Measurements from ENCODE around the gene MAN1C1. TPM values are rescaled to one million over a fixed set of nuclear protein-coding genes. Genes with fewer than 3 reads are reported as not detected.

Gene MAN1C1
- total RNA-seq, 1 experiment from 2014 or later, result 1.2 TPM

GRCh38 chr1:25690396-25690956, 73.9 kb downstream of the MAN1C1 start:
- no peaks in the 10 kb centered on the region for H3K9me2 ChIP-seq (ENCODE audit: insufficient read depth)
- H4K20me1 ChIP-seq (ENCODE audit: insufficient read depth), result no peaks in the 10 kb centered on the region
- TF ChIP-seq ELF1 (IDR thresholded peaks at IDR 0.05; ENCODE audit: borderline replicate concordance, low read depth) (no peak), ZNF274 (IDR thresholded peaks at IDR 0.05; ENCODE audit: low read depth, low read length) (no peak), POLR2AphosphoS5 (IDR thresholded peaks at IDR 0.05; ENCODE audit: low read depth, low read length) (no peak), ZFX (IDR thresholded peaks at IDR 0.05) (no peak), EZH2phosphoT487 (IDR thresholded peaks at IDR 0.05; ENCODE audit: borderline replicate concordance) (no peak), FOSL1 (IDR thresholded peaks at IDR 0.05; ENCODE audit: low read depth) (no peak), RAD21 (IDR thresholded peaks at IDR 0.05; ENCODE audit: low read depth) (no peak), CBX3 (IDR thresholded peaks at IDR 0.05; ENCODE audit: low read depth) (no peak), ZBTB33 (IDR thresholded peaks at IDR 0.05; ENCODE audit: extremely low read depth, insufficient replicate concordance, low read length) (no peak)
- TF ChIP-seq, protein P1, sequence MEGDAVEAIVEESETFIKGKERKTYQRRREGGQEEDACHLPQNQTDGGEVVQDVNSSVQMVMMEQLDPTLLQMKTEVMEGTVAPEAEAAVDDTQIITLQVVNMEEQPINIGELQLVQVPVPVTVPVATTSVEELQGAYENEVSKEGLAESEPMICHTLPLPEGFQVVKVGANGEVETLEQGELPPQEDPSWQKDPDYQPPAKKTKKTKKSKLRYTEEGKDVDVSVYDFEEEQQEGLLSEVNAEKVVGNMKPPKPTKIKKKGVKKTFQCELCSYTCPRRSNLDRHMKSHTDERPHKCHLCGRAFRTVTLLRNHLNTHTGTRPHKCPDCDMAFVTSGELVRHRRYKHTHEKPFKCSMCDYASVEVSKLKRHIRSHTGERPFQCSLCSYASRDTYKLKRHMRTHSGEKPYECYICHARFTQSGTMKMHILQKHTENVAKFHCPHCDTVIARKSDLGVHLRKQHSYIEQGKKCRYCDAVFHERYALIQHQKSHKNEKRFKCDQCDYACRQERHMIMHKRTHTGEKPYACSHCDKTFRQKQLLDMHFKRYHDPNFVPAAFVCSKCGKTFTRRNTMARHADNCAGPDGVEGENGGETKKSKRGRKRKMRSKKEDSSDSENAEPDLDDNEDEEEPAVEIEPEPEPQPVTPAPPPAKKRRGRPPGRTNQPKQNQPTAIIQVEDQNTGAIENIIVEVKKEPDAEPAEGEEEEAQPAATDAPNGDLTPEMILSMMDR (IDR thresholded peaks at IDR 0.05 in 2 of 3, conservative IDR thresholded peaks at IDR 0.05 in 1 of 3; ENCODE audit: borderline replicate concordance in 1 of 3, insufficient read depth in 1 of 3, low read depth in 2 of 3, low read length in 2 of 3), result no peak
- H3K27me3 ChIP-seq (ENCODE audit: insufficient read depth, low read length), result no peaks in the 10 kb centered on the region
- H2AFZ ChIP-seq (ENCODE audit: low read depth, low read length, poor library complexity, severe bottlenecking), result no peak overlapping the region
- no TSS peak for BruUV-seq (replicated peaks)
- no peaks in the 10 kb centered on the region for H3K9me3 ChIP-seq (ENCODE audit: control insufficient read depth in 1 of 2, insufficient read depth in 1 of 2, low read depth in 1 of 2, low read length in 2 of 2)
- H3K79me2 ChIP-seq (ENCODE audit: insufficient read depth, low read length), result no peaks in the 10 kb centered on the region
- intact Hi-C loops (cut with micrococcal nuclease), result no loop called here
- RAD21 ChIA-PET (ENCODE audit: low non-redundant PET in 1 of 2, low total read pairs in 2 of 2, uncharacterized antibody in 2 of 2, unreplicated experiment in 2 of 2), result no interaction called here
- peaks cover 0 to 5% of the 10 kb centered on the region in 2 experiments; a peak in 2 of 4 replicates for H3K4me1 ChIP-seq (ENCODE audit: control insufficient read depth in 1 of 2, insufficient read depth in 2 of 2, low read length in 2 of 2)
- no peaks in the 10 kb centered on the region for H3K36me3 ChIP-seq (ENCODE audit: control insufficient read depth in 1 of 2, insufficient read depth in 2 of 2, low read length in 2 of 2)
- ATAC-seq (no peak), DNase-seq (ENCODE audit: low read depth, low spot score) (no peak)
- POLR2A ChIA-PET, result no interaction called here
- H3K9ac ChIP-seq (ENCODE audit: low read length), result no peak overlapping the region
- CTCF ChIA-PET, result no interaction called here
- H3K27ac ChIP-seq (ENCODE audit: low read depth, low read length), result no peak overlapping the region
- H3K4me2 ChIP-seq (ENCODE audit: low read length), result no peak overlapping the region
- no peak overlapping the region for H3K4me3 ChIP-seq (replicated peaks in 1 of 2; ENCODE audit: low read depth in 1 of 2, low read length in 2 of 2)

Measured in HCT116 (cell line).